ENCODE data around the gene KASH5.

KASH5 gene

GRCh38 chr19:49430172-49430677 lies 42.2 kb downstream of the KASH5 start:
- no peaks in the 10 kb centered on the region for H4K20me1 ChIP-seq (ENCODE audit: insufficient read depth, low read length)
- H3K36me3 ChIP-seq (ENCODE audit: insufficient read depth, low read length) = no peaks in the 10 kb centered on the region
- H3K27ac ChIP-seq (ENCODE audit: low read depth, low read length, poor library complexity, severe bottlenecking) = no peak overlapping the region
- H3K9me3 ChIP-seq (ENCODE audit: low read length) = no peaks in the 10 kb centered on the region
- no peak overlapping the region for H3K4me3 ChIP-seq (ENCODE audit: low read depth, low read length, poor library complexity, severe bottlenecking)
- peaks cover 9% of the 10 kb centered on the region for H3K4me1 ChIP-seq (ENCODE audit: insufficient read depth, low read length, severe bottlenecking)
- H3K79me2 ChIP-seq (ENCODE audit: insufficient read depth, low read length) = no peaks in the 10 kb centered on the region
- no peaks in the 10 kb centered on the region; the same call in 1 of the 2 replicates for H3F3A ChIP-seq (ENCODE audit: insufficient read depth, low read length)
- H2AFZ ChIP-seq (ENCODE audit: low read length) = no peak overlapping the region
- no peak overlapping the region for H3K4me2 ChIP-seq (ENCODE audit: low read length)
- no peak for TF ChIP-seq CTCF (IDR thresholded peaks at IDR 0.05; ENCODE audit: low read length)
- no peak for TF ChIP-seq EZH2 (IDR thresholded peaks at IDR 0.05; ENCODE audit: borderline replicate concordance, low read length)
- H3K27me3 ChIP-seq (ENCODE audit: insufficient read depth, low read length) = peaks cover 17% of the 10 kb centered on the region; the same call in 1 of the 2 replicates
- H3K9me2 ChIP-seq (ENCODE audit: low read depth, low read length) = no peaks in the 10 kb centered on the region
- no peak overlapping the region for H3K9ac ChIP-seq (ENCODE audit: low read length)

GRCh38 chr19:49430678-49431329 lies 42.8 kb downstream of the KASH5 start:
- H3K4me3 ChIP-seq (ENCODE audit: low read depth, low read length, poor library complexity, severe bottlenecking) = no peak overlapping the region
- H3K27ac ChIP-seq (ENCODE audit: low read depth, low read length, poor library complexity, severe bottlenecking) = no peak overlapping the region
- peak; percentile 73 for TF ChIP-seq CTCF (IDR thresholded peaks at IDR 0.05; ENCODE audit: low read length)
- TF ChIP-seq EZH2 (IDR thresholded peaks at IDR 0.05; ENCODE audit: borderline replicate concordance, low read length) = no peak
- no peak overlapping the region for H3K4me2 ChIP-seq (ENCODE audit: low read length)
- peaks cover 13% of the 10 kb centered on the region; the same call in 1 of the 2 replicates for H3K27me3 ChIP-seq (ENCODE audit: insufficient read depth, low read length)
- H3K9me2 ChIP-seq (ENCODE audit: low read depth, low read length) = no peaks in the 10 kb centered on the region
- H3K36me3 ChIP-seq (ENCODE audit: insufficient read depth, low read length) = no peaks in the 10 kb centered on the region
- no peaks in the 10 kb centered on the region for H3K79me2 ChIP-seq (ENCODE audit: insufficient read depth, low read length)
- H2AFZ ChIP-seq (ENCODE audit: low read length) = no peak overlapping the region
- H3K9ac ChIP-seq (ENCODE audit: low read length) = no peak overlapping the region
- H4K20me1 ChIP-seq (ENCODE audit: insufficient read depth, low read length) = no peaks in the 10 kb centered on the region
- H3K4me1 ChIP-seq (ENCODE audit: insufficient read depth, low read length, severe bottlenecking) = peaks cover 9% of the 10 kb centered on the region
- H3F3A ChIP-seq (ENCODE audit: insufficient read depth, low read length) = no peaks in the 10 kb centered on the region; the same call in 1 of the 2 replicates
- no peaks in the 10 kb centered on the region for H3K9me3 ChIP-seq (ENCODE audit: low read length)

- H2AFZ ChIP-seq (ENCODE audit: low read length) = no peak overlapping the region
- H3K9me2 ChIP-seq (ENCODE audit: low read depth, low read length) = no peaks in the 10 kb centered on the region
- H3K9me3 ChIP-seq (ENCODE audit: low read length) = no peaks in the 10 kb centered on the region
- H3K36me3 ChIP-seq (ENCODE audit: insufficient read depth, low read length) = no peaks in the 10 kb centered on the region
- TF ChIP-seq EZH2 (IDR thresholded peaks at IDR 0.05; ENCODE audit: borderline replicate concordance, low read length) = no peak
- TF ChIP-seq CTCF (IDR thresholded peaks at IDR 0.05; ENCODE audit: low read length) = no peak
- H3K4me1 ChIP-seq (ENCODE audit: insufficient read depth, low read length, severe bottlenecking) = peaks cover 12% of the 10 kb centered on the region
- no peak overlapping the region for H3K9ac ChIP-seq (ENCODE audit: low read length)
- H3K79me2 ChIP-seq (ENCODE audit: insufficient read depth, low read length) = no peaks in the 10 kb centered on the region
- no peaks in the 10 kb centered on the region for H4K20me1 ChIP-seq (ENCODE audit: insufficient read depth, low read length)
- H3K4me2 ChIP-seq (ENCODE audit: low read length) = no peak overlapping the region
- H3K4me3 ChIP-seq (ENCODE audit: low read depth, low read length, poor library complexity, severe bottlenecking) = no peak overlapping the region
- H3F3A ChIP-seq (ENCODE audit: insufficient read depth, low read length) = no peaks in the 10 kb centered on the region; the same call in 1 of the 2 replicates
- peaks cover 12% of the 10 kb centered on the region; the same call in 1 of the 2 replicates for H3K27me3 ChIP-seq (ENCODE audit: insufficient read depth, low read length)
- H3K27ac ChIP-seq (ENCODE audit: low read depth, low read length, poor library complexity, severe bottlenecking) = no peak overlapping the region
Observed at GRCh38 chr19:49431330-49431749, 43.3 kb downstream of the KASH5 start.
